ENCODE results near the gene SERTM2.
"Not testable (repeated sequence)": the region's sequence is repeated elsewhere in the genome, so short reads cannot be mapped to it uniquely, and the experiment has no call there.

Gene SERTM2

DNA sequence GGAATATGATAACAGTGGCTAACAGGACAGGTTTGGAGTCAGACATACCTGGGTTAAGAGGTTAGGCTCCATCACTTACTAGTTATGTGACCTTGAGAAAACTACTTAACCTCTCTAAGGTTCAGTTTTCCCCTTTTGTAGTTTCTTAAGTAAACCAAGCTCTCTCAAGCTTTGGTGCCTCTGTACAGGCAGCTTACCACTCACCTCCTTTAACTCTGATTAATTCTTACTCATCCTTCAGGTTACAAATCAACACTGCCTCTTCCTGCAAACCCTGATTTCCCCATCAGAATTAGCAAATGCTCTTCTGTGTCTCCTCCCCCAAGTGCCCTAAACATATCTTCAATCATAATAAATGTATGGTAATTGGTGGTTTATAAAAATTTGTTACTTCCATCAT is 3.5 kb upstream of the SERTM2 start:
- DNase-seq (ENCODE audit: low read depth in 2 of 2): peak in 1 of 2 donors; percentile 0
- TF ChIP-seq, protein P1, sequence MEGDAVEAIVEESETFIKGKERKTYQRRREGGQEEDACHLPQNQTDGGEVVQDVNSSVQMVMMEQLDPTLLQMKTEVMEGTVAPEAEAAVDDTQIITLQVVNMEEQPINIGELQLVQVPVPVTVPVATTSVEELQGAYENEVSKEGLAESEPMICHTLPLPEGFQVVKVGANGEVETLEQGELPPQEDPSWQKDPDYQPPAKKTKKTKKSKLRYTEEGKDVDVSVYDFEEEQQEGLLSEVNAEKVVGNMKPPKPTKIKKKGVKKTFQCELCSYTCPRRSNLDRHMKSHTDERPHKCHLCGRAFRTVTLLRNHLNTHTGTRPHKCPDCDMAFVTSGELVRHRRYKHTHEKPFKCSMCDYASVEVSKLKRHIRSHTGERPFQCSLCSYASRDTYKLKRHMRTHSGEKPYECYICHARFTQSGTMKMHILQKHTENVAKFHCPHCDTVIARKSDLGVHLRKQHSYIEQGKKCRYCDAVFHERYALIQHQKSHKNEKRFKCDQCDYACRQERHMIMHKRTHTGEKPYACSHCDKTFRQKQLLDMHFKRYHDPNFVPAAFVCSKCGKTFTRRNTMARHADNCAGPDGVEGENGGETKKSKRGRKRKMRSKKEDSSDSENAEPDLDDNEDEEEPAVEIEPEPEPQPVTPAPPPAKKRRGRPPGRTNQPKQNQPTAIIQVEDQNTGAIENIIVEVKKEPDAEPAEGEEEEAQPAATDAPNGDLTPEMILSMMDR (IDR thresholded peaks at IDR 0.05; ENCODE audit: low read depth, low read length): no peak
- H3K4me3 ChIP-seq (replicated peaks in 1 of 2; ENCODE audit: low read depth in 2 of 2, low read length in 2 of 2): no peak overlapping the region

DNA sequence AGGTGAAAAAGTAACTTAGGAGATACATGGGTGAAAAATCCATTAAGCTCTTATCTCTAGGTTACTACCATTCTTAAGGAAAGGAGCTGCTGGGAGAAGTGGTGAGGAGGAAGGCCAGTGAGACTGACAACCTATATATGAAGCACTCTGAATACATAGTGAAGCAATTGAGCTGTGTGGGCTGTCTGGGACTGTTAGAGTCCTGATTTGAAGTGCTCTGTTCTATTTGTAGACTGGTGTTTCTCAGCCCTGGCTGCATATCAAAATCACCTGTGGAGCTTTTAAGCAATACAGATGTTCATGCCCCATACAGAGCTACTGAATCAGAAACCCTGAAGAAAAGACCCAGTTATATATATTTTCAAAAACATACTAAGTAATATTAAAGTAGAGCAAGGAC is 3.9 kb downstream of the SERTM2 start:
- no peak overlapping the region for H3K4me3 ChIP-seq (replicated peaks in 1 of 2; ENCODE audit: low read depth in 2 of 2, low read length in 2 of 2)
- no peak for DNase-seq (ENCODE audit: low read depth in 2 of 2)
- TF ChIP-seq, protein P1 (IDR thresholded peaks at IDR 0.05; ENCODE audit: low read depth, low read length): no peak

DNA sequence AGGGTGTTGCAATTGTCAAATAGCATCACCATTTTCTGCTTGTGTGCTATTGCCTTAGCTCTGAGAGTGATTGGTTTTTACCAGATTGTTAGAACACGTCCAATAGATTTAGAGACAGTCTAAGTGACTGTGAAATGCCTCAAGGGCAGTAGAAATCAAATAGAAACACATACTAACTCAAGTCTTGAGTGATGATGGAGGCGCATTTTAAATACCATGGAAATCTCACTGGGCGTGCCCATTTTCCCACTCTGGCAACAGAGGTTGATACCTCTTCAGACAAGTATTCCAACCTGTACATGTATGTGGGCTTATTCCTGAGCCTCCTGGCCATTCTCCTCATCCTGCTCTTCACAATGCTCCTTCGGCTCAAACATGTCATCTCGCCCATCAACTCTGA is 7.2 kb downstream of the SERTM2 start:
- TF ChIP-seq, protein P1 (IDR thresholded peaks at IDR 0.05; ENCODE audit: low read depth, low read length): no peak
- no peak overlapping the region for H3K4me3 ChIP-seq (replicated peaks in 1 of 2; ENCODE audit: low read depth in 2 of 2, low read length in 2 of 2)
- DNase-seq (ENCODE audit: low read depth in 2 of 2): no peak

DNA sequence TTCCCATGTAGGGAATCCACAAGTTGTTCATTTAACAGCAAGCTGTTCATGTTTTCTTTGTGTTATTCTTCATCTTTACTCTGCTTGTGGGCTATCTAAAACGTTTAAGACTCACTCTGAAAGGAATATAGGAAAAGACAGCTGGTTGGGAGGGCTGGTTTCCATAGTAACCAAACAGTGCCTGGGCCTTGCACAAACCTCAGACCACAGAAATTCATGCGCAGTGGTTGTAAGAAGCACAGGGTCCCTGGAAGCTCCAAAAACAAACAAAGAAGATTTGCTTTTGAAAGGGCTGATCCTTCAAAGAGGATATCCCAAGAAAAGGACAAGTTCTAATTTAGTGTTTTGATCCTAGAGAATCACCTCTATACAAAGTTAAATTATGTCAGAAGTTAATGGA is 7.8 kb downstream of the SERTM2 start:
- DNase-seq (ENCODE audit: low read depth in 2 of 2): peak; percentile 9 to 61
- H3K4me3 ChIP-seq (replicated peaks in 1 of 2; ENCODE audit: low read depth in 2 of 2, low read length in 2 of 2): no peak overlapping the region
- TF ChIP-seq, protein P1 (IDR thresholded peaks at IDR 0.05; ENCODE audit: low read depth, low read length): no peak

DNA sequence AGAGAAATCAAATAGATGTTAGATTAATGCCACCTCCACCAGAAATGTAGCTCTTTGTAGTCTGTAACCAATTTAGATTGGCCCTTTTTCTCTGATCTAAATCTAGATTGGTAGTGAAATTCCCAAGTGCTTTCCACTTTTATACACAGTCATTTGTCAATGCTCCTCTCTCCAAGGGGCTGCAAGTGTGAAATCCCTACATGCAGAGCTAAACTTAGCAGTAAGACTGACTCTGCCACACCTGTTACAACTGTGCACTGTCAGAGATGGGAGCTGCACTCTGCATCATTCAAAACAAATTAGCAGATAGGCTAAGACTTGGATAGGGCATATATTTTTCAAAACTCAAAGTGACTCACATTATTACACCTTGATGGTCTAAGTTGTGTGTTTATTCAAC is 9.1 kb downstream of the SERTM2 start:
- no peak for DNase-seq (ENCODE audit: low read depth in 2 of 2)
- TF ChIP-seq, protein P1 (IDR thresholded peaks at IDR 0.05; ENCODE audit: low read depth, low read length): no peak
- no peak overlapping the region for H3K4me3 ChIP-seq (replicated peaks in 1 of 2; ENCODE audit: low read depth in 2 of 2, low read length in 2 of 2)

DNA sequence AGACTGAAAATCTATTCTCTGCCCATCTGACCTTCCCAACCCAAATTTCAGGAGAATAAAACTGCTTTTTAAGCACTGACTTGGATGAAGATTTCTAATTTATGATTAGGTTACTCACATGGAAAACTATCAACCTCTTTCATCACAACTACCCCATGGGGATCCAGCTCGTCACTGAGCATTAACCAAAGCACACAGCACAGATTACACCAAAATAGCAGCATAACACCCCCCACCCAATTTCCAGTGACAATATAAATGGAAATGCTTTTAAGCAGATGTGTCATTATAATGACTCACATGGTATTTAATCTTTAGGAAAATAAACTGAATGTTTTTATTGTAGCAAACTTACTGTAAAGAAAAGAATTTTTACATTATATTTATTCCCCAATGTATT is 9.7 kb downstream of the SERTM2 start:
- H3K4me3 ChIP-seq (replicated peaks in 1 of 2; ENCODE audit: low read depth in 2 of 2, low read length in 2 of 2): no peak overlapping the region
- TF ChIP-seq, protein P1 (IDR thresholded peaks at IDR 0.05; ENCODE audit: low read depth, low read length): no peak
- no peak for DNase-seq (ENCODE audit: low read depth in 2 of 2)

DNA sequence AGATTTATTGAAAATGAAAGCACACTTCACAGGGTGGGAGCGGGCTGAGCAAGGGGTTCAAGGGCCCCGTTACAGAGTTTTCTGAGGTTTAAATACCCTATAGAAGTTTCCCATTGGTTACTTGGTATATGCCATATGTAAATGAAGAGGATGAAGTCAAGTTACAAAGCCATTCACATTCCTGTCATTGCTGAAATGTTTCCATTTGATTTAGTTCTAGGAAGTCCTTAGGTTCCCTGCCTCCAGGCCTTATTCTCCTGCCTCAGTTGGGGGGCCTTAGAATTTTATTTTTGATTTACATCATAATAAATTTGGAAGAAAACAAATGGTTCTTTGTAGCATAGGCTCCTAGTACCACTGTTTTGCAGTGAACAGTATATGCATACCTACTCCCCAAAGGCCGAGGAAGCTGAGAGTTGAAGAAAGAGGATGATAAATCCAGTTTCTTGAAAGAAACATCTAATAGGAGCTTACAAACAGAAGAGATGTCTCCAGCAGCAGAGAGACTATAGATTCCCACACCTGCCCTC is 31.8 kb downstream of the SERTM2 start:
- H3K4me3 ChIP-seq (replicated peaks in 1 of 2; ENCODE audit: low read depth in 2 of 2, low read length in 2 of 2): no peak overlapping the region
- DNase-seq (ENCODE audit: low read depth in 2 of 2): no peak
- TF ChIP-seq, protein P1 (IDR thresholded peaks at IDR 0.05; ENCODE audit: low read depth, low read length): no peak

DNA sequence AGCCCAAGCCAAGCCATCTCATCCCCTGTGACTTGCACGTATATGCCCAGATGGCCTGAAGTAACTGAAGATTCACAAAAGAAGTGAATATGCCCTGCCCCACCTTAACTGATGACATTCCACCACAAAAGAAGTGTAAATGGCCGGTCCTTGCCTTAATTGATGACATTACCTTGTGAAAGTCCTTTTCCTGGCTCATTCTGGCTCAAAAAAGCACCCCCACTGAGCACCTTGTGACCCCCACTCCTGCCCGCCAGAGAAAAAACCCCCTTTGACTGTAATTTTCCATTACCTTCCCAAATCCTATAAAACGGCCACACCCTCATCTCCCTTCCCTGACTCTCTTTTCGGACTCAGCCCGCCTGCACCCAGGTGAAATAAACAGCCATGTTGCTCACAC is 37.8 kb downstream of the SERTM2 start:
- H3K4me3 ChIP-seq (replicated peaks in 1 of 2; ENCODE audit: low read depth in 2 of 2, low read length in 2 of 2); DNase-seq (ENCODE audit: low read depth in 2 of 2): not testable (repeated sequence)
